Breast epithelium (tissue), 4 donors: ENCODE results near the gene CCDC87. TPM values are rescaled to one million over a fixed set of nuclear protein-coding genes. Genes with fewer than 3 reads are reported as not detected.

Source experiments
- DNase-seq, 2 donors: peaks; one replicate each; pipeline ENCODE4 v3.0.0-alpha.2; 2019; ENCODE audit warnings: low spot score in 2 of 2
- H3K27ac ChIP-seq, 2 donors: fragments of 200-600 bp; sonication (generic) in 1 of 2; one replicate each; pipeline ENCODE4 v1.5.1; 2016 to 2019; ENCODE audit warnings: mild to moderate bottlenecking in 1 of 2
- H3K27me3 ChIP-seq, 2 donors: fragments of 200-600 bp; sonication (generic) in 1 of 2; one replicate each; pipeline versions ENCODE4 v1.5.1 to v1.6.0; 2017 to 2019; ENCODE audit warnings: control low read depth in 1 of 2, mild to moderate bottlenecking in 1 of 2
- H3K36me3 ChIP-seq: fragments of 200-600 bp; one replicate; pipeline ENCODE4 v1.5.1; 2019
- H3K4me1 ChIP-seq, 2 donors: fragments of 200-600 bp; sonication (generic); one replicate each; pipeline ENCODE4 v1.5.1; 2016 to 2019; ENCODE audit warnings: control low read depth in 1 of 2
- H3K4me3 ChIP-seq, 3 donors: fragments of 200-600 bp; sonication (generic); 1 replicate in 2 of 3; 2 replicates in 1 of 3; pipeline ENCODE4 v1.5.1; 2016 to 2019; ENCODE audit warnings: mild to moderate bottlenecking in 3 of 3, moderate library complexity in 2 of 3
- H3K9me3 ChIP-seq, 2 donors: fragments of 200-600 bp; sonication (generic) in 1 of 2; one replicate each; pipeline ENCODE4 v1.5.1; 2016 to 2019; ENCODE audit warnings: control low read depth in 1 of 2
- POLR2A ChIP-seq: fragments of 450-650 bp; IDR thresholded peaks from one replicate; pipeline ENCODE4 v1.6.1; 2016; ENCODE audit warnings: antibody characterized with exemption, mild to moderate bottlenecking, moderate library complexity
- POLR2AphosphoS5 ChIP-seq, 3 donors: sonication (generic); formaldehyde crosslinking; IDR thresholded peaks; one replicate each; pipeline ENCODE4 v1.6.1; 2017; ENCODE audit warnings: antibody characterized with exemption in 3 of 3
- intact Hi-C: fragments of 100-400 bp; cut with DNase I; formaldehyde crosslinking; loops from one replicate; pipeline ENCODE4 v1.15.1; 2023; ENCODE audit warnings: low total_unique reads
- total RNA-seq, 3 donors: library from RNA; depleted of rRNA; stranded (reverse); fragments of >200 nt; gene quantifications; one replicate each; pipeline ENCODE4 v1.1.0, GENCODE V29; 2016
- TF ChIP-seq, protein P1 (sequence below), 3 donors: fragments of 450-650 bp; IDR thresholded peaks; one replicate each; pipeline ENCODE4 v1.5.1; 2016 to 2017; ENCODE audit warnings: antibody characterized with exemption in 3 of 3, mild to moderate bottlenecking in 3 of 3, moderate library complexity in 3 of 3

CCDC87 gene
- total RNA-seq, 3 donors from 2014 or later = 0.15 TPM; not detected in 2

- intact Hi-C loops = no loop called here
- H3K4me1 ChIP-seq = no peaks in the 10 kb centered on the region
- H3K27ac ChIP-seq = no peak overlapping the region
- no peaks in the 10 kb centered on the region for H3K27me3 ChIP-seq
- TF ChIP-seq POLR2A = no peak
- TF ChIP-seq POLR2AphosphoS5 (IDR thresholded peaks at IDR 0.05) = no peak
- TF ChIP-seq, protein P1, sequence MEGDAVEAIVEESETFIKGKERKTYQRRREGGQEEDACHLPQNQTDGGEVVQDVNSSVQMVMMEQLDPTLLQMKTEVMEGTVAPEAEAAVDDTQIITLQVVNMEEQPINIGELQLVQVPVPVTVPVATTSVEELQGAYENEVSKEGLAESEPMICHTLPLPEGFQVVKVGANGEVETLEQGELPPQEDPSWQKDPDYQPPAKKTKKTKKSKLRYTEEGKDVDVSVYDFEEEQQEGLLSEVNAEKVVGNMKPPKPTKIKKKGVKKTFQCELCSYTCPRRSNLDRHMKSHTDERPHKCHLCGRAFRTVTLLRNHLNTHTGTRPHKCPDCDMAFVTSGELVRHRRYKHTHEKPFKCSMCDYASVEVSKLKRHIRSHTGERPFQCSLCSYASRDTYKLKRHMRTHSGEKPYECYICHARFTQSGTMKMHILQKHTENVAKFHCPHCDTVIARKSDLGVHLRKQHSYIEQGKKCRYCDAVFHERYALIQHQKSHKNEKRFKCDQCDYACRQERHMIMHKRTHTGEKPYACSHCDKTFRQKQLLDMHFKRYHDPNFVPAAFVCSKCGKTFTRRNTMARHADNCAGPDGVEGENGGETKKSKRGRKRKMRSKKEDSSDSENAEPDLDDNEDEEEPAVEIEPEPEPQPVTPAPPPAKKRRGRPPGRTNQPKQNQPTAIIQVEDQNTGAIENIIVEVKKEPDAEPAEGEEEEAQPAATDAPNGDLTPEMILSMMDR (IDR thresholded peaks at IDR 0.05) = no peak
- DNase-seq = no peak
- H3K9me3 ChIP-seq = no peaks in the 10 kb centered on the region
- no peaks in the 10 kb centered on the region for H3K36me3 ChIP-seq
- H3K4me3 ChIP-seq = no peak overlapping the region
Observed at GRCh38 chr11:66563832-66564231, 29.0 kb downstream of the CCDC87 start.

GRCh38 chr11:66562907-66563583, 29.8 kb downstream of the CCDC87 start:
- TF ChIP-seq POLR2A = no peak
- TF ChIP-seq, protein P1 (IDR thresholded peaks at IDR 0.05) = no peak
- no peak for TF ChIP-seq POLR2AphosphoS5 (IDR thresholded peaks at IDR 0.05)

GRCh38 chr11:66562275-66562674, 30.6 kb downstream of the CCDC87 start:
- Histone ChIP-seq H3K27me3 (peaks cover 0 to 4% of the 10 kb centered on the region in 2 donors), H3K4me3 (no peak overlapping the region), H3K9me3 (no peaks in the 10 kb centered on the region), H3K36me3 (no peaks in the 10 kb centered on the region), H3K27ac (no peak overlapping the region), H3K4me1 (no peaks in the 10 kb centered on the region)
- intact Hi-C loops = no loop called here
- DNase-seq = no peak
- TF ChIP-seq POLR2A = no peak
- TF ChIP-seq POLR2AphosphoS5 (IDR thresholded peaks at IDR 0.05) = no peak
- TF ChIP-seq, protein P1 (IDR thresholded peaks at IDR 0.05) = no peak

More at GRCh38 chr11:66562907-66563583, 29.8 kb downstream of the CCDC87 start:
- intact Hi-C loops = no loop called here
- DNase-seq = no peak
- H3K27ac ChIP-seq = no peak overlapping the region
- H3K27me3 ChIP-seq = peaks cover 0 to 2% of the 10 kb centered on the region in 2 donors
- no peaks in the 10 kb centered on the region for H3K36me3 ChIP-seq
- H3K4me1 ChIP-seq = no peaks in the 10 kb centered on the region
- H3K9me3 ChIP-seq = no peaks in the 10 kb centered on the region
- H3K4me3 ChIP-seq = no peak overlapping the region

DNA sequence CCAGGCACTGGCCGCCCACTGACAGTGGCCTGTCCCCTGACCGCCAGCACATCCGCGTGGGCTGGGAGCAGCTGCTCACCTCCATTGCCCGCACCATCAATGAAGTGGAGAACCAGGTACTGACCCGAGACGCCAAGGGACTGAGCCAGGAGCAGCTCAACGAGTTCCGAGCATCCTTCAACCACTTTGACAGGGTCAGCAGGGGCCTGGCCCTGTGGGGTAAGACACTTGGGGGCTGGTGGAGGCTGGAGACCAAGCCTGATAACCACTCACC, 31.0 kb downstream of the CCDC87 start:
- Histone ChIP-seq H3K27me3 (peaks cover 0 to 4% of the 10 kb centered on the region in 2 donors), H3K36me3 (no peaks in the 10 kb centered on the region), H3K4me1 (no peaks in the 10 kb centered on the region), H3K4me3 (no peak overlapping the region), H3K9me3 (no peaks in the 10 kb centered on the region), H3K27ac (no peak overlapping the region)
- no peak for DNase-seq
- intact Hi-C loops = no loop called here
- TF ChIP-seq POLR2A (no peak), POLR2AphosphoS5 (IDR thresholded peaks at IDR 0.05) (no peak)
- TF ChIP-seq, protein P1 (IDR thresholded peaks at IDR 0.05) = no peak

- DNase-seq = no peak
- Histone ChIP-seq H3K9me3 (no peaks in the 10 kb centered on the region), H3K27me3 (peaks cover 0 to 4% of the 10 kb centered on the region in 2 donors), H3K36me3 (no peaks in the 10 kb centered on the region), H3K4me1 (no peaks in the 10 kb centered on the region), H3K27ac (no peak overlapping the region), H3K4me3 (no peak overlapping the region)
- intact Hi-C loops = no loop called here
- TF ChIP-seq POLR2A (no peak), POLR2AphosphoS5 (IDR thresholded peaks at IDR 0.05) (no peak)
- TF ChIP-seq, protein P1 (IDR thresholded peaks at IDR 0.05) = no peak
Observed at GRCh38 chr11:66561178-66561974, 31.5 kb downstream of the CCDC87 start.
